CD4-positive, alpha-beta T cell (primary cell): ENCODE data around the gene ARHGEF3. TPM values are rescaled to one million over a fixed set of nuclear protein-coding genes. Genes with fewer than 3 reads are reported as not detected.
A peak's percentile ranks its signal among the peaks of the same experiment; 100 is the strongest.

Source experiments
- ATAC-seq: fragments of 200-7000 bp; cut with Tn5 transposase; one replicate; pipeline ENCODE4 v1.10.0; 2022; ENCODE audit warnings: mild to moderate bottlenecking; ENCODE audit not compliant: poor library complexity
- CTCF ChIA-PET: fragments of 350-600 bp; sonication (Branson Sonifier 250); formaldehyde crosslinking; loops from one replicate; lab custom pipeline; 2021; ENCODE audit warnings: antibody characterized with exemption, inconsistent platforms; lab: Charles Lee
- POLR2A ChIA-PET: fragments of 350-600 bp; sonication (Branson Sonifier 250); formaldehyde crosslinking; loops from one replicate; lab custom pipeline; 2021; ENCODE audit warnings: antibody characterized with exemption, inconsistent platforms; lab: Charles Lee
- DNase-seq, 14 experiments: peaks; one replicate each; pipeline ENCODE4 v3.0.0-alpha.2; 2013 to 2020; ENCODE audit warnings: mixed read lengths in 2 of 14
- H3K27ac ChIP-seq, 2 donors: one replicate each; pipeline versions ENCODE4 v1.5.1 to v1.7.0; 2013; ENCODE audit warnings: low read length in 2 of 2, low read depth in 1 of 2, mild to moderate bottlenecking in 1 of 2
- H3K27me3 ChIP-seq, 2 experiments: 1 replicate in 1 of 2; 2 replicates in 1 of 2; pipeline versions ENCODE4 v1.6.1 to v1.7.0; 2013; ENCODE audit warnings: low read length in 2 of 2, control low read depth in 1 of 2, mild to moderate bottlenecking in 1 of 2, moderate library complexity in 1 of 2; ENCODE audit not compliant: insufficient read depth in 2 of 2, control insufficient read depth in 1 of 2
- H3K36me3 ChIP-seq: one replicate; pipeline ENCODE4 v1.6.1; 2013; ENCODE audit warnings: low read length, control low read depth; ENCODE audit not compliant: insufficient read depth
- H3K4me1 ChIP-seq: one replicate; pipeline ENCODE4 v1.6.1; 2013; ENCODE audit warnings: low read length, control low read depth; ENCODE audit not compliant: insufficient read depth
- H3K4me3 ChIP-seq: one replicate; pipeline ENCODE4 v1.5.1; 2013; ENCODE audit warnings: mild to moderate bottlenecking, low read length, moderate library complexity
- H3K9me3 ChIP-seq, 2 experiments: 1 replicate in 1 of 2; 2 replicates in 1 of 2; pipeline versions ENCODE4 v1.6.1 to v1.7.0; 2013; ENCODE audit warnings: low read length in 2 of 2, mild to moderate bottlenecking in 2 of 2, control low read depth in 1 of 2, moderate library complexity in 1 of 2; ENCODE audit not compliant: control insufficient read depth in 1 of 2, insufficient read depth in 1 of 2
- H3K27ac Mint-ChIP-seq: one replicate; pipeline ENCODE4 v1.8.0; 2020; ENCODE audit warnings: mixed read lengths
- H3K27me3 Mint-ChIP-seq: one replicate; pipeline ENCODE4 v1.8.0; 2021; ENCODE audit warnings: mixed read lengths
- H3K36me3 Mint-ChIP-seq: one replicate; pipeline ENCODE4 v1.8.0; 2021; ENCODE audit warnings: low read depth, mixed read lengths
- H3K4me1 Mint-ChIP-seq: one replicate; pipeline ENCODE4 v1.8.0; 2021; ENCODE audit warnings: low read depth, mixed read lengths
- H3K4me3 Mint-ChIP-seq: one replicate; pipeline ENCODE4 v1.8.0; 2020; ENCODE audit warnings: mild to moderate bottlenecking, mixed read lengths
- H3K9me3 Mint-ChIP-seq: one replicate; pipeline ENCODE4 v1.8.0; 2020; ENCODE audit warnings: mixed read lengths
- CTCF ChIP-seq: fragments of 200-600 bp; IDR thresholded peaks from one replicate; pipeline ENCODE4 v1.8.0; 2022; ENCODE audit warnings: antibody characterized with exemption, mild to moderate bottlenecking
- intact Hi-C, 2 experiments: fragments of 100-400 bp; cut with DNase I in 1 of 2; cut with micrococcal nuclease in 1 of 2; formaldehyde crosslinking; loops; one replicate each; pipeline versions ENCODE4 v1.15.1 to v1.9.0; 2023 to 2025; cut with DNase I, micrococcal nuclease
- total RNA-seq, 174 experiments: library from RNA in 2 of 174; stranded (reverse) in 2 of 174; gene quantifications; one replicate each; pipeline ENCODE4 v1.2.3 and lab custom pipeline; 2021 to 2026

The ARHGEF3 gene
- total RNA-seq, 2 experiments from 2014 or later: 46.4 to 46.6 TPM

- H3K36me3 Mint-ChIP-seq: peaks cover 93% of the 10 kb centered on the region
- POLR2A ChIA-PET: interaction anchor here (1.0 to 6.1 kb wide), 7 partner anchors 12 to 196 kb away, joined by 3 to 93 read pairs (median 8); partner anchors contain the start of genes ARHGEF3, CCDC66 and TASOR
- CTCF ChIA-PET: interaction anchor here (1.5 to 3.4 kb wide), 2 partner anchors 11 to 46 kb away, joined by 4 to 25 read pairs; no protein-coding TSS in a partner anchor
- H3K9me3 Mint-ChIP-seq: no peaks in the 10 kb centered on the region
- H3K4me3 ChIP-seq: no peak overlapping the region
- no peak for TF ChIP-seq CTCF
- peak overlapping the region; percentile 18 to 31 for H3K27ac ChIP-seq
- no peaks in the 10 kb centered on the region for H3K27me3 Mint-ChIP-seq
- intact Hi-C loops: loop anchor here in 1 of 2 experiments (5.0 kb wide), 1 partner anchor 51 kb away; no protein-coding TSS in a partner anchor
- H3K36me3 ChIP-seq: peaks cover 69% of the 10 kb centered on the region
- peaks cover 69% of the 10 kb centered on the region for H3K4me1 Mint-ChIP-seq
- H3K9me3 ChIP-seq: no peaks in the 10 kb centered on the region
- no peaks in the 10 kb centered on the region for H3K27me3 ChIP-seq
- peak overlapping the region; percentile 96 for H3K27ac Mint-ChIP-seq
- DNase-seq: peak in 6 of 14 experiments; percentile 11 to 53 (median 24)
- peak overlapping the region; percentile 56 for H3K4me3 Mint-ChIP-seq
- peaks cover 43% of the 10 kb centered on the region for H3K4me1 ChIP-seq
- ATAC-seq: no peak
Measured at GRCh38 chr3:56753206-56753820, 48.4 kb downstream of the ARHGEF3 start.

- intact Hi-C loops: loop anchor here (2.0 to 5.0 kb wide), 2 partner anchors 26 to 49 kb away; no protein-coding TSS in a partner anchor
Measured at GRCh38 chr3:56751056-56751707, 50.6 kb downstream of the ARHGEF3 start.

More at GRCh38 chr3:56751056-56751707, 50.6 kb downstream of the ARHGEF3 start:
- DNase-seq (no peak), ATAC-seq (no peak)
- Histone ChIP-seq H3K27me3 (no peaks in the 10 kb centered on the region), H3K36me3 (peaks cover 90% of the 10 kb centered on the region), H3K27ac (no peak overlapping the region), H3K9me3 (no peaks in the 10 kb centered on the region), H3K4me3 (no peak overlapping the region), H3K4me1 (peaks cover 32% of the 10 kb centered on the region)
- H3K9me3 Mint-ChIP-seq: no peaks in the 10 kb centered on the region
- ChIA-PET POLR2A (interaction anchor here (0.7 to 6.1 kb wide), 3 partner anchors 33 to 123 kb away, joined by 3 to 93 read pairs (median 4); partner anchors contain the start of gene ARHGEF3), CTCF (interaction anchor here (0.7 to 1.7 kb wide), 4 partner anchors 39 to 238 kb away, joined by 3 to 5 read pairs (median 3); no protein-coding TSS in a partner anchor)
- no peak overlapping the region for H3K4me3 Mint-ChIP-seq
- H3K4me1 Mint-ChIP-seq: peaks cover 59% of the 10 kb centered on the region
- H3K27ac Mint-ChIP-seq: peak overlapping the region; percentile 96
- H3K36me3 Mint-ChIP-seq: peaks cover 97% of the 10 kb centered on the region
- no peaks in the 10 kb centered on the region for H3K27me3 Mint-ChIP-seq
- no peak for TF ChIP-seq CTCF
